ENCODE results near the gene CHTOP.

Gene CHTOP

DNA sequence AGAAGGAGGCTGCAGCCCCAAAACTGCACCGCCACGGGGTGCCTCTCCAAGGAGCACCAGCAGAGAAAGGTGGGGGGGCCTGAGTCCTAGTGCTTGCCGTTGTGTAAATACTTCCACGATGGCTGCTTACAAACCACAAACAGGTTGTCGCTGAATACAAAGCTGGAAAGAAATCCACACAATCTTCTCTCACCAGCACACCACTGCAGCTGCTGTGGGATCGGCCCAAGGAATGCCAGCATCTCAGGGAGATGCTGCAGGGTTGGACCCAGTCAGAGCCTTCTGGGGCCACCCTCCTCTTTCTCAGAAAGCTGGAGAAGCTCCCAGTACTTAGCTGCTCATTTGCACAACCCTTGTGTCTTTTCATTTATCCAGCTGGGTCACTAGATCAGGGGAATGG lies 14.7 kb upstream of the CHTOP start:
- Mint-ChIP-seq H3K27me3 (no peaks in the 10 kb centered on the region), H3K27ac (no peak overlapping the region), H3K36me3 (ENCODE audit: low read depth) (no peaks in the 10 kb centered on the region), H3K4me1 (ENCODE audit: low read depth) (peaks cover 18% of the 10 kb centered on the region), H3K4me3 (no peak overlapping the region), H3K9me3 (no peaks in the 10 kb centered on the region)
- DNase-seq, result no peak

DNA sequence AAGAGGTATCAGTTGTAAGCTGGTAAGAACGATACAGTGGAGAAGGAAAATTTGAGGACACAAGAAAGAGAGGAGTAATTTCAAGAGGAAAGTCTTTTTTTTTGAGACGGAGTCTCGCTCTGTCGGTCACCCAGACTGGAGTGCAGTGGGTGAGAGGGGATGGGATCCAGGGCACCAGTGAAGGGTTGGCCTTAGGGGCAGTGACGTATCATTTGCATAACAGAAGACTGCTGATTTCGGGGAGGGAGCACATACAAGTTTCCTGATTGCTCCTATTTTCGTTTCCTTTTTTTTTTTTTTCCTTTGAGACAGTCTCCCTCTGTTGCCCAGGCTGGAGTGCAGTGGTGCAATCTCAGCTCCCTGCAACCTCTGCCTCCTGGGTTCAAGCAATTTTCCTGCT lies 10.8 kb upstream of the CHTOP start:
- Mint-ChIP-seq H3K9me3 (no peaks in the 10 kb centered on the region), H3K4me1 (ENCODE audit: low read depth) (no peaks in the 10 kb centered on the region), H3K4me3 (no peak overlapping the region), H3K27ac (no peak overlapping the region), H3K27me3 (peaks cover 16% of the 10 kb centered on the region), H3K36me3 (ENCODE audit: low read depth) (no peaks in the 10 kb centered on the region)
- DNase-seq, result no peak

DNA sequence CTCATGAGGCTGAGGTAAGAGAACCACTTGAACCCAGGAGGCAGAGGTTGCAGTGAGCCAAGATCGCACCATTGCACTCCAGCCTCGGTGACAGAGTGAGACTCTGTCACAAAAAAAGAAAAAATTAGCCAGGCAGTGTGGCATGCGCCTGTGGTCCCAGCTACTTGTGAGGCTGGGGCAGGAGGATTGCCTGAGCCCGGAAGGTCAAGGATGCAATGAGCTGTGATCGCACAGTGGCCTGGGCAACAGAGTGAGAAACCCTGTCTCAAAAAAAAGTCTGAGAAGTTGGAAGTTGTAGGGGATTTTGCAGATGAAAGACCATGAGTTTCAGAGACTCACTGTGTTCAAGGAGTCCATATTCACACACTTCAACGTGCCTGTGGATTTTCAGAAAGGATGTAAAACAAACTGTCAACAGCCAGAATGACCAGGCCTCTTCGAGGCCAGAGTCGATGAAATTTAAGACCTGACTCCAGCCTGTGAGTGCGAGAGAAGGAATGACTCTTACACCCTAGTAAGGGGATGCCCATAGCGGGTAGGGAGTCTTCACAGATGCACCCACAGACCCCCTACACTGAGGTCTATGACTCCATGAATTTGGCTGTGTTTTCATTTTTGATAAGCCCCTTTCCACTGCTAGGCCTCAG lies 8.8 kb upstream of the CHTOP start:
- no peak for DNase-seq
- Mint-ChIP-seq H3K27ac (no peak overlapping the region), H3K4me3 (no peak overlapping the region), H3K27me3 (peaks cover 16% of the 10 kb centered on the region), H3K36me3 (ENCODE audit: low read depth) (no peaks in the 10 kb centered on the region), H3K9me3 (no peaks in the 10 kb centered on the region), H3K4me1 (ENCODE audit: low read depth) (no peaks in the 10 kb centered on the region)

DNA sequence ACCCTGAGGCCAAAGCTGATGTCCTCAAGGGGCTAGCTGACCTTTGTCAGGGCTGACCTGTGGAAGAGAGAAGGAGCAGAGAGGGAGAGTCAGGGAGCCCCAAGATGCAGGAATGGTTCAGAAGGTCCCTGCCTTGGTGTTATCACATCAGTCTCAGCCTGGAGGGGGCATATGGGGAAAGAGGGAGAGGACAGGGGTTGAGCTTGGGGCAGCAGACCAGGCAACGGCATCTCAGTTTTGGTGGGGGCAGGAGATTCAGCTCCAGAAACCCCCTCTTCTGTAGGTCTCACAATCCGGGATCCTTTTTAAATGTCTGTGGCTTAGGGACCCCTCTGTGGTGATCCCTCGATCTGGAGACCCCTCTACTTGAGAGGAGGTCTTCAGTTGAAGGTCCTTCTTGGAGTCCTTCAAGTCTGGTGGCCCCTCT lies 7.4 kb upstream of the CHTOP start:
- Mint-ChIP-seq H3K27ac (no peak overlapping the region), H3K27me3 (peaks cover 16% of the 10 kb centered on the region), H3K4me1 (ENCODE audit: low read depth) (peaks cover 10% of the 10 kb centered on the region), H3K36me3 (ENCODE audit: low read depth) (no peaks in the 10 kb centered on the region), H3K4me3 (no peak overlapping the region), H3K9me3 (no peaks in the 10 kb centered on the region)
- DNase-seq, result no peak

- no peaks in the 10 kb centered on the region for H3K9me3 Mint-ChIP-seq
- H3K4me1 Mint-ChIP-seq (ENCODE audit: low read depth), result peaks cover 15% of the 10 kb centered on the region
- peaks cover 16% of the 10 kb centered on the region for H3K27me3 Mint-ChIP-seq
- DNase-seq, result no peak
- H3K36me3 Mint-ChIP-seq (ENCODE audit: low read depth), result peaks cover 2% of the 10 kb centered on the region
- no peak within 1 kb of the TSS for H3K4me3 Mint-ChIP-seq
- H3K27ac Mint-ChIP-seq, result no peak within 1 kb of the TSS
These were observed 6.8 kb upstream of the CHTOP start, which contains the start of gene S100A13 for GRCh38 chr1:153626904-153627714. TSS of gene S100A13 (minus strand) at chr1:153627505. CDS start at chr1:153626472, 1,033 bp downstream.

GRCh38 chr1:153627715-153628626 lies 5.9 kb upstream of the CHTOP start, which contains the start of gene S100A1:
TSS of gene S100A1 (plus strand) at chr1:153628434. CDS start at chr1:153630522, 2,088 bp downstream.
- no peak within 1 kb of the TSS for H3K4me3 Mint-ChIP-seq
- H3K9me3 Mint-ChIP-seq, result no peaks in the 10 kb centered on the region
- H3K27me3 Mint-ChIP-seq, result peaks cover 16% of the 10 kb centered on the region
- H3K4me1 Mint-ChIP-seq (ENCODE audit: low read depth), result peaks cover 20% of the 10 kb centered on the region
- no peak within 1 kb of the TSS for H3K27ac Mint-ChIP-seq
- peaks cover 4% of the 10 kb centered on the region for H3K36me3 Mint-ChIP-seq (ENCODE audit: low read depth)
- DNase-seq, result no peak

DNA sequence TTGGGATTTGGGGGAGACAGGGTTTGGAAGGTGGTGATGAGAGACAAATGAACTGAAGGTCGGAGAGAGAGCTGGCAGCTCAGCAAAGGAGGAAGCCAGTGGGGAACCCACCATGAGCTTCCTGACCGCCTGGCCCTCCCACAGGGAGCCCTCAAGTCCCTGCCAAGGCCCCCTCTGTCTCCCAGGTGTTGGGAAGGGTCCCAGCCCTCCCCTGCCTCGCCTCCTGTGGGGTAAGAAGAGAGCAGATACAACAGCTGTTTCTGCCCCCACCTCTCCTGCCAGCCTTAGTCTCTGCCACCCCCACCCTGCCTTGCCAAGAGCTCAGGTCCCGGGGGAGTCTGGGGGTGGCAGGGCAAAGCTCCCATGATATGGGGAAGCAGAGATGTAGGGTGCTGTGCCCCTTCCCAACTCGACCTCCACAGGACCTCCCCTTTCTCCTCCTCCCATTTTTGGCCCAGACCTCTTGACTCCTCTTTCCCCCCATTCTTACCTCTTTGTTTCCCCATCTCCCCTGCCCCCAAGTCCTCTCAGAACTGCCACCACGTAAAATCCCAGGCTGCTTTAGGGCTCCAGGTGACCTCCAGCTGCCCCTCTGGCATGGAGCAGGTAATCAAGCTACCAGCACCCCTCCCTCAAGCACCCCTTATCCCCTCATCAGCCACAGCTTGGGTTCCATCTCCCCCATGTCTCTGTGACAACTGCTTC lies 5.1 kb upstream of the CHTOP start:
- Mint-ChIP-seq H3K27ac (no peak overlapping the region), H3K9me3 (no peaks in the 10 kb centered on the region), H3K4me3 (no peak overlapping the region), H3K27me3 (peaks cover 16% of the 10 kb centered on the region), H3K36me3 (ENCODE audit: low read depth) (peaks cover 4% of the 10 kb centered on the region), H3K4me1 (ENCODE audit: low read depth) (peaks cover 28% of the 10 kb centered on the region)
- DNase-seq, result no peak

- peaks cover 9% of the 10 kb centered on the region for H3K36me3 Mint-ChIP-seq (ENCODE audit: low read depth)
- no peak overlapping the region for H3K27ac Mint-ChIP-seq
- no peaks in the 10 kb centered on the region for H3K9me3 Mint-ChIP-seq
- H3K4me1 Mint-ChIP-seq (ENCODE audit: low read depth), result peaks cover 28% of the 10 kb centered on the region
- no peak for DNase-seq
- no peak overlapping the region for H3K4me3 Mint-ChIP-seq
- H3K27me3 Mint-ChIP-seq, result peaks cover 16% of the 10 kb centered on the region
These were observed 4.6 kb upstream of the CHTOP start for GRCh38 chr1:153629343-153629665.

DNA sequence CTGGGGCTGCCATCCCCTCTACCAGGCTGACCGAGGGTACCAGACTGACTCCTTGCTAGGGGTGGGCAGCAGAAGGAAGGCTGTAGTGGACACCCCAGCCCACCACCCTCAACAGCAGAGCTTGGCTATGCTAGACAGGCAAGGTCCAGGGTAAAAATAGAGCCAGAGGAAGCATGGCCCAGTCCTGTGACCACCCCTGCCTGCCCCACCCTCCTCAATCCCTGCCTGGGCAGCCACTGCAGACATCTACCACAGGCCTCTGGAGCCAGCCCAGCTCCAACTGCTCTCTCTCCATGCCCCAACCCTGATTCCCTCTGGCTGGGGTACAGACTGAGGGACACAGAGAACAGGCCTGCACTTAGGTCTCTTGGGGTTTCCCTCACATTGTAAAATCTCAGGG lies 3.9 kb upstream of the CHTOP start:
- H3K27me3 Mint-ChIP-seq, result peaks cover 16% of the 10 kb centered on the region
- DNase-seq, result no peak
- H3K9me3 Mint-ChIP-seq, result no peaks in the 10 kb centered on the region
- no peak overlapping the region for H3K27ac Mint-ChIP-seq
- H3K4me3 Mint-ChIP-seq, result no peak overlapping the region
- H3K4me1 Mint-ChIP-seq (ENCODE audit: low read depth), result peaks cover 28% of the 10 kb centered on the region
- peaks cover 13% of the 10 kb centered on the region for H3K36me3 Mint-ChIP-seq (ENCODE audit: low read depth)

DNA sequence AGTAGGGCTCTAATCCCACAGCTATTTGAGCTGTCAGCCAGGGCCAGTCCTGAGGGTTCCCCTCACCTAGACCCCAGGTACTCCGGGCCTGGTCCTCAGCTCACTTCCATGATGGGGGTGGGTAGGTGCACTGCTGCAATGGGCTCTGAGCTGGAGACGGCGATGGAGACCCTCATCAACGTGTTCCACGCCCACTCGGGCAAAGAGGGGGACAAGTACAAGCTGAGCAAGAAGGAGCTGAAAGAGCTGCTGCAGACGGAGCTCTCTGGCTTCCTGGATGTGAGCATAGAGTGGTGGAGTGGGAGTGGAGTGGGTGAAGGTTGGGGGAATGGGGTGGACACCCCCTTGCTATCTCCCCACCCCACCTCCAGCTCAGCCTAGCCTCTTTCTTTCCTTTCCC lies 3.5 kb upstream of the CHTOP start:
- H3K4me3 Mint-ChIP-seq, result no peak overlapping the region
- no peak for DNase-seq
- peaks cover 16% of the 10 kb centered on the region for H3K36me3 Mint-ChIP-seq (ENCODE audit: low read depth)
- H3K9me3 Mint-ChIP-seq, result no peaks in the 10 kb centered on the region
- peaks cover 16% of the 10 kb centered on the region for H3K27me3 Mint-ChIP-seq
- peaks cover 29% of the 10 kb centered on the region for H3K4me1 Mint-ChIP-seq (ENCODE audit: low read depth)
- H3K27ac Mint-ChIP-seq, result peak overlapping the region; percentile 55

GRCh38 chr1:153631047-153632022 lies 2.5 kb upstream of the CHTOP start:
- H3K27ac Mint-ChIP-seq, result peak overlapping the region; percentile 87
- peaks cover 25% of the 10 kb centered on the region for H3K36me3 Mint-ChIP-seq (ENCODE audit: low read depth)
- H3K27me3 Mint-ChIP-seq, result peaks cover 10% of the 10 kb centered on the region
- no peak overlapping the region for H3K4me3 Mint-ChIP-seq
- no peak for DNase-seq
- H3K9me3 Mint-ChIP-seq, result no peaks in the 10 kb centered on the region
- H3K4me1 Mint-ChIP-seq (ENCODE audit: low read depth), result peaks cover 35% of the 10 kb centered on the region

- H3K27ac Mint-ChIP-seq, result peak overlapping the region; percentile 100
- no peak for DNase-seq
- peaks cover 44% of the 10 kb centered on the region for H3K36me3 Mint-ChIP-seq (ENCODE audit: low read depth)
- no peaks in the 10 kb centered on the region for H3K27me3 Mint-ChIP-seq
- peaks cover 50% of the 10 kb centered on the region for H3K4me1 Mint-ChIP-seq (ENCODE audit: low read depth)
- no peaks in the 10 kb centered on the region for H3K9me3 Mint-ChIP-seq
- peak overlapping the region; percentile 98 for H3K4me3 Mint-ChIP-seq
These were observed 609 bp upstream of the CHTOP start for GRCh38 chr1:153633161-153633753.

DNA sequence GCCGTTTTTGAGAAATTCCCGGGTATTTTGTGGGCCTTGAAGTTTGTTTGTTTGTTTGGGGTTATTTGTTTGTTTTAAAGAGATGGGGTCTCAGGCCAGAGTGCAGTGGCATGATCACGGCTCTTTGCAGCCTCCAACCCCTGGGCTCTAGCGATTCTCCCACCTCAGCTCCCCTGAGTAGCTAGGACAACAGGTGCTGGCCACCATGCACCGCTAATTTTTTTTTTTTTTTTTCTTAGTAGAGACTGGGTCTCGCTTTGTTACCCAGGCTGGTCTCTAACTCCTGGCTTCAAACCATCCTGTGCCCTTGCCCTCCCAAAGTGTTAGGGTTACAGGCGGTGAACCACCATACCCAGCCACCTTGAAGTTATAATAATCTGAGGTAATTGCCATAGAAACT lies 2.0 kb downstream of the CHTOP start:
- Mint-ChIP-seq H3K9me3 (no peaks in the 10 kb centered on the region), H3K4me1 (ENCODE audit: low read depth) (peaks cover 50% of the 10 kb centered on the region), H3K27ac (peak overlapping the region; percentile 100), H3K4me3 (peak overlapping the region; percentile 98), H3K27me3 (no peaks in the 10 kb centered on the region), H3K36me3 (ENCODE audit: low read depth) (peaks cover 70% of the 10 kb centered on the region)
- no peak for DNase-seq
